ENCODE data around the gene SDR42E2. TPM values are rescaled to one million over a fixed set of nuclear protein-coding genes. Genes with fewer than 3 reads are reported as not detected.
"Not testable (repeated sequence)": the region's sequence is repeated elsewhere in the genome, so short reads cannot be mapped to it uniquely, and the experiment has no call there.

Gene SDR42E2
- total RNA-seq, 1 donor: 0.27 TPM

DNA sequence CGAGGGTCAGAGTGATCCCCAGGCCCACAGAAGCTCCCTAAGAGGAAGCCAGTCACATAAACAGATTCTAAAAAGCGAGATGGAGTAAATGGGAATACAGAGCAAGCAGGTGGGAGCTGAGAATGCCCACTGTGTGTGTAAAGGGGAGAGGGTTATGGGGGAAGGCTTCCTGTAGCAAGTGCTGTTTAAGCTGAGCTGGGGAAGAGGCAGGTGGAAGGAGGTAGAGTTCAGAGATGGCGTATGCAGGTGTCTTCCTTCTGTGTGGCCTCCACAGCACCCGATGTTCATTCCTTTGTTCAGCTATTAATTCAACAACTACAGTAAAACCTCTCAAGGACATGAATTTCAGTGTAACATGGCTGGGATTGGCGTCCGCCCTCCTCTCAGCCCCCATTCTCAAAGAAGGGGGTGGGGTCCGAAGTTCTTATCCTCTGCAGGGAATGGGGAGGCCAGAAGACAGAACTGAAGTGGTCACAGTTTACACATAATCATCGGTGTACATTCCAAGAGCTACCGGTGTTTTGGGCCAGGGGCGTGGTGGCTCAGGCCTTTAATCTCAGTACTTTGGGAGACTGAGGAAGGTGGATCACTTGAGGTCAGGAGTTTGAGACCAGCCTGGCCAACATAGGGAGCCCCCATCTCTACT, 45.5 kb downstream of the SDR42E2 start:
- DNase-seq (ENCODE audit: low read depth in 2 of 3, low spot score in 2 of 3): no peak

DNA sequence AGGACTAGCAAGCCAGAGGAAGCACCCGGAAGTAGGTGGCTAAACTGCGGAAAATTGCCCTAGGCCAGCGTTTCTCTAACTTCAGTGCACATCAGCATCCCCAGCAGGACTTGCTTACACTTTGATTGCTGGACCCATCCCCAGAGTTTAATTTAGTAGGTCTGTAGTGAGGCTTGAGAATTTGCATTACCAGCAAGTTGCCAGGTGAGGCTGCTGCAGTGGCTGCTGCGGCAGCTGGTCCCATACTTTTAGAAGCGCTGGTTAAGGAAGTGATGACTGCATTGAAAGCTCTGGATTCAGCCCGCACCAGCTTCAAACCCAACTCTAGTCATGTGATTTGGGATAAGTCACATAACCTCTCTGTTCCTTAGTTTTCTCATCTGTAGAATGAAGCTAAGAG, 48.0 kb downstream of the SDR42E2 start:
- no peak for DNase-seq (ENCODE audit: low read depth in 2 of 3, low spot score in 2 of 3)

DNA sequence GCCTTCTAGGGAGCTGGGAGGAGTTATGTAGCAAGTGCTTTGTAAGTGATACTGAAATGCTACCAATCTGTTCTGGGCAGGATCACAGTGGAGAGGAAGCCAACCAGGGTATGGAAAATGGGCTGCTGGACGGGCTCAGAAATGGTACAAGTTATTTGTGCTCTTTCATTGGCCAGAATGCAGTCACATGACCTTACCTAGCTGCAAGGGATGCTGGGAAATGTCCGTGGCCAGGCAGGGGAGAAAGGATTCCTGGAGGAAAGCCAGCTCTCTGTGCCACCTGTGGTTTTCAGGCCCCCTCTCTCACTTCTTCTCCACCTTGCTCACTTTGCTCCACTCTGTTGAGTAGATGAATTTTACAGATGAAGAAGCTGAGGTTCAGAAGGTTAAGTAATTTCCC, 48.5 kb downstream of the SDR42E2 start:
- no peak for DNase-seq (ENCODE audit: low read depth in 2 of 3, low spot score in 2 of 3)

DNA sequence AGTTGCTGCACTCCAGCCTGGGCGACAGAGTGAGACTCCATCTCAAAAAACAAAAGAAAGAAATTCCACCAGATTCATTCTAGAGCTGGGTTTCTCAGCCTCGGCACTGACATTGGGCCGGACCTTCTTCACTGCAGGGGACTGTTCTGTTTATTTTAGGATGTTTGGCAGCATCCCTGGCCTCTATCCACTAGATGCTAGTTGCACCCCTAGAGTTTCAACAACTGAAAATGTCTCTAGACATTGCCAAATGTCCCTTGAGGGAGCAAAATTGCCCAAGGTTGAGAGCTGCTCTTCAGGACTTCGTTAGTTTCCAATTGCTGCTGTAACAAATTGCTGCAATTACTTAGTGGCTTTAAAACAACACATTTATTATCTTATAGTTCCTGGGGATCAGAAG, 50.9 kb downstream of the SDR42E2 start:
- no peak for DNase-seq (ENCODE audit: low read depth in 2 of 3, low spot score in 2 of 3)

DNA sequence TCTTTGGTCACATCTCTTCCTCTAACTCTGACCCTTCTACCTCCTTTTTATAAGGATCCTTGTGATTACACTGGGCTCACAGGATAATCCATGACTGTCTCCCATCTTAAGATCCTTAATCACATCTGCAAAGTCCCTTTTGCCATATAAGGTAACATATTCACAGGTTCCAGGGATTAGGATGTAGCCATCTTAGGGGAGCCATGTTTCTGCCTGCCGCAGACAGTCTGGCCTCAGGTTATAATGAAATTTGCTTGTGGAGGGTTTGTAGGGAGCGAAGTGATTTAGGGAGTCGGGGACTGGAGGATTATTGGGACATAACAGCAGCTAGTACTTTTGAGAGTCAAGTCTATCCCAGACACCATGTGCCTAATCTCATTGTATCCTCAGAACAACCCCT, 51.5 kb downstream of the SDR42E2 start:
- DNase-seq (ENCODE audit: low read depth in 2 of 3, low spot score in 2 of 3): no peak

DNA sequence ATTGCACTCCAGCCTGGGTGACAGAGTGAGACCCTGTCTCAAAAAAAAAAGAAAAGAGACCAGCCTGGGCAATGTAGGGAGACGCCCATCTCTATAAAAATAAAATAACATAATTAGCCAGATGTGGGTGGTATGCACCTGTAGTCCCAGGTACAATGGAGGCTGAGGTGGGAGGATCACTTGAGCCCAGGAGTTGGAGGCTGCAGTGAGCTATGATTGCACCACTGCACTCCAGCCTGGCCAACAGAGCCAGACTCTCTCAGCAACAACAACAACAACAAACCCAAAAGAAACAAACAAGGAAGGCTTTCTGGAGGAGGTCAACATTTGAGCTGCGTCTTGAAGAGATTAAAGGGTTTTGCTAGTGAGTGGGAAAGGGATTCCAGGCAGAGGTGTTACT, 52.1 kb downstream of the SDR42E2 start:
- DNase-seq (ENCODE audit: low read depth in 2 of 3, low spot score in 2 of 3): no peak

DNA sequence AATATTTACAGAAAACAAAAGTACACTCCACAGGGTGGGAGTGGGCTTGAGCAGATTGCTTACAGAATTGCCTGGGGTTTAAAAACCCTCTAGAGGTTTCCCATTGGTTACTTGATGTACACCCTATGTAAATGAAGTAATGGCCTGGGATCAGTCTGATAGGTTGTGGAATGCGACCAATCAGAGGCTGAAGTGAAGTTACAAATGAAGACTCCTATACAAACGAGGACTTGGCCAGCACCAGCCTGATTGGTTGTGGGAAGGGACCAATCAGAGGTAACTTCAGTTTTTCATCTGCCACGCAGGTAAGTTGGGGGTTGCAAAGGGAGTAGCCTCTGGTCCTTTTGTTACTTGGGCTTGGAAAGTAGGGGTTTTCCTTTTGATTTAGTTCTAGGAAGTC, 52.6 kb downstream of the SDR42E2 start:
- no peak for DNase-seq (ENCODE audit: low read depth in 2 of 3, low spot score in 2 of 3)

DNA sequence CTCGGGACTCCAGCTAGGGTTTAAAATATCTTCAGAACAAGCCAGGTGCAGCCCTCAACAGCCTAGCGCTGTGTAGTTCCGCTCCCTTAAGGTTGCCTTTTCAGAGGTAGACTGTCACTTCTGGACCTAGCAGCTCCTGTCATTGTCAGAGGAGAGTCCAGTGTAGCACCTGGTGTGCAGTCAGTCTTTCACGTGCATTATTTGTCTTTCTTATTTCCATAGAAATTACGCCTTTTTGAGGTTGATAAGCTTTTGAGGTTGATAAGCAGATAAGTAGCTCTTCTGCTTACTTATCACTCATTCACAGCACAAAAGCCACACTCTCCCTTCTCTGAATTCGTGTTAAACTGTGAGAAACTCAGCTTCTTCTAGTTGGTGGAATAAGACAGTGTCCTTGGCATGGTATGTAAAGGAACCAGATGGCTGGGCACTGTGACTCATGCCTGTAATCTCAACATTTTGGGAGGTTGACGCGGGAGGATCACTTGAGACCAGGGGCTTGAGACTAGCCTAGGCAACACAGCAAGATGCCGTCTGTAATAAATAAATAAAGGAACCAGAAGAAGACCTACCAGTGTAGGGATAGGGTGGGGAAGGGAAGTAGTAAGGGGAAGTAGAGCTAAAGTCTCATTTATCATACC, 54.0 kb downstream of the SDR42E2 start:
- peak in 2 of 3 donors; percentile 79 to 91 for DNase-seq (ENCODE audit: low read depth in 2 of 3, low spot score in 2 of 3)

DNA sequence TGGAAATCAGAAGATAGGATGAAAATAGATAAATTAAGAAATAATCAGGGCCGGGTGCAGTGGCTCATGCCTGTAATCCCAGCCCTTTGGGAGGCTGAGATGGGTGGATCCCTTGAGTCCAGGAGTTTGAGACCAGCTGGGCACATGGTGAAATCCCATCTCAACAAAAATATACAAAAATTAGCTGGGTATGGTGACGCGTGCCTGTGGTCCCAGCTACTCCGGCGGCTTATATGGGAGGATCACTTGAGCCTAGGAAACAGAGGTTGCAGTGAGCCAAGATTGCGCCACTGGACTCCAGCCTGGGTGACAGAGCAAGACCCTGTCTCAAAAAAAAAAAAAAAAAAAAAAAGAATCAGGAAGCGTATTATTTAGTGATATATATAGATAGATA, 54.5 kb downstream of the SDR42E2 start:
- DNase-seq (ENCODE audit: low read depth in 2 of 3, low spot score in 2 of 3): not testable (repeated sequence)

DNA sequence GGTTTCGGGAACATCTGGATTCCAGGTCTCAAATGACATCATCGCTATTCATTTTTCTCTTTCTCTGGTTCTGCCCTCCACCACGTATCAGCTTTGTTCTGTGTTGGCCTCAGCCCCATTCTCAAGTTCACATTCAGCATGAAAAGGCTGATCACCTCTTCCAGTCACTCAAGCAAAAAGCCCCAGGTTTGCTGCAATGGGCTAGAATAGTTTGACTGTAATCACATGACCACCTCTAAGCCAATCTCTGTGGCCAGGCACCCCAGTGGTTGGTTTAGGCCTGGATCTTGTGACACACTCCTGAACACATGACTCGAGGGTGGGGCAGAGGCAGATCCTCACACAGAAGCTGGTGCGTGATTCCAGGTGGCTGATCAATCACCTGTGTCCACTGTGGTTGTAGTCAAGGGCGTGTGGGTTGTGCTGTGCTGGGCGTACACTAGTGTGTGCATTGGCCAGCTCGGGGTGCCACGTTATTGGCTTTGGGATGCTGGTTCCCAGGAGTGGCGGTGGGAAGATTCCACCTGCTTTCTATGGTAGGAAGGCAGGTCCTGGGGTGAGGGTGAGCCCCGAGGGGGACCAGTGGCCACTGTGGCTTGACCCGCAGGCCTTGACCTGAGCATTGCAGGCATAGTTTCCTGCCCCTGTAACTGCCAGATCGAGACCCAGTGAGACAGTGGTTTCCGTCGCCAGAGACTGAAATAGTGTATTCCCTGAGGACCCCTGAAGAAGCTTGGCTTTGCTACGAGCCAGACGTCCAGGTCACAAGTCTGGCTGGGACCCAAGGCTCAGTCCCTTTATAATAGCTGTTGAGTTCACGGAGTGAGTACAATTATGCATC, 55.8 kb downstream of the SDR42E2 start:
- no peak for DNase-seq (ENCODE audit: low read depth in 2 of 3, low spot score in 2 of 3)

DNA sequence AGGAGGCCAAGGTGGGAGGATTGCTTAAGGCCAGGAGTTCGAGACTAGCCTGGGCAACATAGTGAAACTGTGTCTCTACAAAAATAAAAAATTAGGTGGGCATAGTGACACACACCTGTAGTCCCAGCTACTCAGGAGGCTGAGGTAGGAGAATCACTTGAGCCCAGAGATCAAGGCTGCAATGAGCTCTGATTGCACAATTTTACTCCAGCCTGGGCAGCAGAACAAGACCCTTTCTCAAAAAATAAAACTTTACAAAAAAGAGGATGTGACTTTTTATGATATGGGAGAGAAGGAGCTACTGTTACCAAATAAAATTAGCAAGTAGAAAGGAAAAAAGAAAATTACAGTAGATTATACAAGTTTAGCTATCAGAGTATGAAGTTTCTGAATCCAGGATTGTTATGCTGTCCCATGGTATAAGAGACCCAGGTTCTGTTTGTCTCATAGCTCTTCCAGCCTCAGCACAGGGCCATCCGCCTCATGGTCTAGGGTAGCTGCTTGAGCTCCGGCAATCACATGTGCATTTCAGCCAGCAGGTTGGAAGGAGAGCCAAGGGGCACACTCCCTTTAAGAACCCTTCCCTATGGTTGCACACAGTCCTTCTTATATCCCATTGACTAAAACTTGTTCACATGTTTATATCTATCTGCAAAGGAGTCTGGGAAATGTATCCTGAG, 57.2 kb downstream of the SDR42E2 start:
- no peak for DNase-seq (ENCODE audit: low read depth in 2 of 3, low spot score in 2 of 3)

DNA sequence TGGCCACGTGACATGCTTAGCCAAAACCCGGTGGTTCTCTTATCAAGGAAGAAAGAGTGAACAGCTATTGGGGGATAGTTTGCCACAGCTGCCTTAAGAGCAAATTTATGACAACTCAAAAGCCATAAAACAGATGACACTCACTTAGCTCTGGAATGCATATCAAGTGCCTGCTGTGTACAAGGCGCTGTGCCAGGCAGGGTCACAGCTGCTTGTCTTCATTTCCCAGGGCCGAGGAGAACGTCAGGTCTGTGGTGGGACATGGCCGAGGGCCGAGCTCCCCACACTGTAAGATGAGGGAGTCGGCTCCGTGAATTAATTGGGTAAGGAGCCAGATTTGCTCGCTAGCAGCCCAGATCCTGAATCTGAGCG, 57.7 kb downstream of the SDR42E2 start:
- DNase-seq (ENCODE audit: low read depth in 2 of 3, low spot score in 2 of 3): no peak

DNA sequence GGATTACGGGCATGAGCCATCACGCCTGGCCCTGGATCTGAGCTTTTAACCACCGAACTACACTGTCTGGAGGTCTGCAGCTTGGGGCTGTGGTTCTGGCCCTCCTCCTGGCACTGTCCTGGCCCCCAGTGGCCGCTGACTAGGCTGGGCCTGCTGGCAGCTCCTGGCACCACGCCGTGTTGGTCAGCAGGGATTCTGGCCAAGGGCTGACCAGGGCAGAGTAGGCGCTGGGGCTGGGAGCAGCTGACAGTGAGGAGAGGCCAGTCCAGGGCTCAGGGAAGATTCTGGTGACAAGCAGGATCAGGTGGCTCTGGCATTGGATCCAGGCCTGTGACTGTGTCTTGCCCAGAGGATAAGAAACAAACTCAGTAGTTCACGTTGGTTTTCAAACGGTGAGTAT, 58.4 kb downstream of the SDR42E2 start:
- DNase-seq (ENCODE audit: low read depth in 2 of 3, low spot score in 2 of 3): no peak

DNA sequence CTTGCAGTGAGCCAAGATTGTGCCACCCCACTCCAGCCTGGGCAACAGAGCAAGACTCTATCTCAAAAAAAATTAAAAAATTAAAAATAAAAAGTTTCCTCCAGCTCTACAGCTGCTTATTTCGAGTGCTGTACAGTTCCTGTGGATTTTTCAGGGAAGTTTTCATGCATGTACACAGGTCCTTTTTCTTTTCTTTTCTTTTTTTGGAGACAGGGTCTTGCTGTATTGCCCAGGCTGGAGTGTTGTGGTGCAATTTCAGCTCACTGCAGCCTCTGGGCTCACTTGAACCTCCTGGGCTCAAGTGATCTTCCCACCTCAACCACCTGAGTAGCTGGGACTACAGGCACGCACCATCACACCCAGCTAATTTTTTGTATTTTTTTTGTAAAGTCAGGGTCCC, 59.7 kb downstream of the SDR42E2 start:
- DNase-seq (ENCODE audit: low read depth in 2 of 3, low spot score in 2 of 3): no peak

DNA sequence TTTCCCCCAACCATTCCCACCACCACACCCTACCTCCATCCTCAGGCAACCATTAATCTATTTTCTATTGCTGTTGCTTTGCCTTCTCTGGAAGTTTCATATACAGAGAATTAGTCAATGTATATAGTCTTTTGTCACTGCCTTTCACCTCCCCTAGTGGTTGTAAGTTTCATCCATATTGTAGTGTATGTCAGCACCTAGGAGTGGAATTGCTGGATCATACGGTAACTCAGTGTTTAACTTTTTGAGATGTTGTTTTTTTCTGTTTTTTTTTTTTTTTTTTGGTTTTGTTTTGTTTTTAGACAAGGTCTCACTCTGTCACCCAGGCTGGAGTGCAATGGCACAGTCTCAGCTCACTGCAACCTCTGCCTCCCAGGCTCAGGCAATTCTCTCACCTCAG, 60.7 kb downstream of the SDR42E2 start:
- DNase-seq (ENCODE audit: low read depth in 2 of 3, low spot score in 2 of 3): no peak

DNA sequence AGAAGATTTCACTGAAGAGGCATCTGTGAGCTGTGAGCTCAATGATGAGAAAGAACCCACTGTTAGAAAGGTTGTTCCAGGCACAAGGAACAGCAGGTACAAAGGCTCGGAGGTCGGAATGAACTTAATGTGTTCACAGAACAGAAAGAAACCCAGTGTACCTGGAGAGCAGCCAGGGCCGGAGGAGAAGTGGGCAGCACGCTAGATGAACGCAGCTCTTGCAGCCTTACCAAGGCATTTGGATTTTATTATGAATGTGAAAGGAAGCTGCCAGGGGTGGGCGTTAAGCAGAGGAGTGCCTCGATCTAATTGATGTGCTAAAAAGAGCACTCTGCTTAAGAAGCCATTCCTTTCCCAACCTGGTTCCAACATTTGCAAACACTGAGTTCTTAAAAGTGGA, 62.8 kb downstream of the SDR42E2 start:
- DNase-seq (ENCODE audit: low read depth in 2 of 3, low spot score in 2 of 3): no peak

DNA sequence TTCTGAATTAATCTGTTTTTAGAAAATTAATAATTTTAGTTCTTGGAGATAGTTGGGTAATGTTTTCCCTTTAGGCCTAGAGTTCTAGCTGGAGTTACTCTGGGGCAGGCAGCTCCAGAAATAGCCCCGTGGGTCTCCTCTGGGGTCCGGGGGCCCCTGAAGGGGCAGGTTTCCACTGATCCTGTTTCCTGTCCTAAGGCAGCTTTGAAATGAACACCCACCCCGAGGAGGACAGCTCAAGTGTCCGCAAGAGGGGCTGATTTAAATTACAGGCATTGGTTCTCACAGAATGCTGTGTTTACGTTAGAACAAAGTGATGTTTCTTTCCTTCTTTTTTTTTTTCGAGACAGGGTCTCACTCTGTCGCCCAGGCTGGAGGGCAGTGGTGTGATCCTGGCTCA, 67.6 kb downstream of the SDR42E2 start:
- no peak for DNase-seq (ENCODE audit: low read depth in 2 of 3, low spot score in 2 of 3)

DNA sequence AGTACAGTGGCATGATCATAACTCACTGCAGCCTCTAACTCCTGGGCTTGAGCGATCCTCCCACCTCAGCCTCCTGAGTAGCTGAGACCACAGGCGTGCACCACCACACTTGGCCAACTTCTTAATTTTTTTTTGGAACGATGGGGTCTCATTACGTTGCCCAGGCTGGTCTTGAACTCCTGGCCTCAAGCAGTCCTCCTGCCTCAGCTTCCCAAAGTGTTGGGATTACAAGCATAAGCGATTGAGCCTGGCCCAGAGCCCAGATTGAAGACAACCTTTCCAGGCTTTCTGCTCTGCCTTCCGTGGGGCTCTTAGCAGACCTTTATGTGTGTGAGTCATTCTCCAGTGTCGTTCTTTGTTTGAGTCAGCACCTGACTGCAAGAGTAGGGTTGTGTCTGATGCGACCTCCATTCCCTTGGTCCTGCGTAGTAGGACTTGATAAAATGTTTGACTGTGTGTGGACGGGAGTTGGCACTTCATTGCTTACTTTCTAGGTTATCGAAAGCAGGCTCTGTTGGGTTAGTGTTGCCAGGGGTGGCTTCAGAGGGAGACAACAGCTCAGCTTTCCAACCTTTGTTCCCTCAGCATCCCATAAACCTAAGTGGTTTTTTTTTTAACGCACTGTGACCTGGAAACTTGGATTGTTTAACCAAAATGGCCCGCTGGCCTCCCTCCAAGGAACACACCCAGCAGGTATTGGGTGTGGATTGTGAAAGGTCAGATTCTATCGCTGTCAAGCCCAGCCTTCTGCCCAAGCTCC, 70.2 kb downstream of the SDR42E2 start:
- no peak for DNase-seq (ENCODE audit: low read depth in 2 of 3, low spot score in 2 of 3)

DNA sequence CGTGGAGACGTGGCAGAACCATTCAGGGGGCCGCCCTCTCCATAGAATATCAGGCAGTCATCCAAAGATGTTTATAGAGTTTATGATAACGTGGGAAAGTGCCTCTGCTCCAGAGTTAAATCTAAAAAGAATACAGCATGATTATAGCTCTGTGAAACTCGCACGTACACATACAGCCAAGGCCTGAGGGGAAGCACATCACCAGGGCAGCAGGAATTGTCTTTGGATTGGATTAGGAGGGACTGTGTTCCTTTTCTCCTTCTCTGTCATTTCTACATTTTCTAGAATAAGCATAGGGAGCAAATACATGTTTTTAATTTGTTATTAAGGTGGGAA, 70.7 kb downstream of the SDR42E2 start:
- no peak for DNase-seq (ENCODE audit: low read depth in 2 of 3, low spot score in 2 of 3)

DNA sequence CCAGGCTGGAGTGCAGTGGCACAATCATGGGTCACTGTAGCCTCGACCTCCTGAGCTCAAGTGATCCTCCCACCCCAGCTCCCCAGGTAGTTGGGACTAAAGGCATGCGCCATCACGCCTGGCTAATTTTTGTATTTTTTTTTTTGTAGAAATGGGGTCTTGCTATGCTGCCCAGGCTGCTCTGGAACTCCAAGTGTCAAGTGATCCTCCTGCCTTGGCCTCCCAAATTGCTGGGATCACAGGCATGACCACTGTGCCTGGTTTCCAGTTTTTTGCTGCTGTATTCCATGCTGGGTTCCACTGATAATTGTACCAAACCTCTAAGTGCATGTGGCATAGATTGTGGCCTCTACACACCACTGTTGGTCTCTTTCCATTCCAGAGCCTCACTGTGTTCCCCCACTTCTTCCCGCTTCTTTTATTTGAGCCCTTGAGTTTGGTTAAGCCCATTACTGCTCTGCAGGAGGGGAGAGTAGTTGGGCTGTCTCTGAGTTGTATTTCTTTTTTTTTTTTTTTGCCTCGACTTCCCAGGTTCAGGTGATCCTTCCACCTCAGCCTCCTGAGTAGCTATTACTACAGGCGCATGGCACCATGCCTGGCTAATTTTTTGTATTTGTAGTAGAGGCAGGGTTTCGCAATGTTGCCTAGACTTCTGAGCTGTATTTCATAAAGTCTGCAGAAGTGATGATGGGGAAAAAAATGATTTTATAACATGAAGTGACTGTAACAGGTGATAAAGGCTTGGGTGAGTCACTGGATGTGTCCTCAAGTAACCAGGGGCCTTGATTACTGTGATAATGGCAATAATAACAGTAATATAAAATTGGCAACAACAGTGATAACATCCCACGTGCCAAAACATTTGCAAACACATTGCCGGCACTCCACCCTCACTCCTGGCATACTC, 73.8 kb downstream of the SDR42E2 start:
- no peak for DNase-seq (ENCODE audit: low read depth in 2 of 3, low spot score in 2 of 3)
